HG03175 (cell line): ENCODE measurements around the gene HPGD.

ENCODE experiments used
- ATAC-seq: cut with Tn5 transposase; IDR thresholded peaks from one replicate; pipeline ENCODE4 v1.9.1; 2021; ENCODE audit warnings: mild to moderate bottlenecking, moderate library complexity; ENCODE audit not compliant: unreplicated experiment

HPGD gene

GRCh38 chr4:174479140-174479539 lies 43.1 kb downstream of the HPGD start:
- ATAC-seq = no peak

GRCh38 chr4:174475528-174475927 lies 46.8 kb downstream of the HPGD start:
- no peak for ATAC-seq

- ATAC-seq = no peak
These were observed 47.7 kb downstream of the HPGD start for GRCh38 chr4:174474457-174475075.

- ATAC-seq = no peak
These were observed 55.2 kb downstream of the HPGD start for GRCh38 chr4:174467107-174467506.

- no peak for ATAC-seq
These were observed 57.3 kb downstream of the HPGD start for GRCh38 chr4:174464949-174465348.

- no peak for ATAC-seq
These were observed 60.7 kb downstream of the HPGD start for GRCh38 chr4:174461466-174462106.

GRCh38 chr4:174460684-174461083 lies 61.6 kb downstream of the HPGD start:
- ATAC-seq = no peak

GRCh38 chr4:174457468-174457867 lies 64.8 kb downstream of the HPGD start:
- no peak for ATAC-seq

GRCh38 chr4:174454815-174455473 lies 67.3 kb downstream of the HPGD start:
- no peak for ATAC-seq

- ATAC-seq = no peak
These were observed 70.5 kb downstream of the HPGD start for GRCh38 chr4:174451718-174452296.

- ATAC-seq = no peak
These were observed 71.5 kb downstream of the HPGD start for GRCh38 chr4:174450786-174451125.

GRCh38 chr4:174449944-174450785 lies 72.1 kb downstream of the HPGD start:
- no peak for ATAC-seq

- no peak for ATAC-seq
These were observed 73.1 kb downstream of the HPGD start for GRCh38 chr4:174449152-174449551.

- no peak for ATAC-seq
These were observed 77.9 kb downstream of the HPGD start for GRCh38 chr4:174444390-174444789.
